ENCODE data around the gene NLE1. TPM values are rescaled to one million over a fixed set of nuclear protein-coding genes. Genes with fewer than 3 reads are reported as not detected.

NLE1 gene
- polyA plus RNA-seq, 1 donor (not counting 4 experiments of a cell fraction or from before 2014, with no cell fraction given) = 13.5 TPM

DNA sequence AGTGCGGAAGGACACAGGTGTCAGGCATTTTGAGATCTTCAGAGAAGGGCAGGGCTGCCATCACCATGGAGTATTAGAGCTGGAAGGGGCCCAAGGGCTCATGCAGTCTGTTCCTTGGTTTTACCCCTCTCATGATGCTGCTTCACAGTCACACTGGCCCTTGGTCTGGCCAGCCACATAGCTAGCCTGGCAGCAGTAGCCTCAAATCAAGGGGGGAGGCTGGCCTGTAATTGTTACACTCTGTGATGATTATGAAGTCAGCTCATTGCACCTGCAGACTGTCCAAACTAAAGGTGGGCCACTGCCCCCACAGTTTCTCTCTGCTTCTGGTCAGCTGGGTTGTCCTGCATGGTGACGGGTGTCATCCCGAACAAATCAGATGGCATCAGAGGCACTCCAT, 20.8 kb downstream of the NLE1 start, which contains the start of gene FNDC8:
FNDC8 (plus strand) TSS at position 301 of the 400 bp plus-strand sequence; CDS start at position 380, 79 bp downstream.
- Histone ChIP-seq H3K36me3 (ENCODE audit: control insufficient read depth in 2 of 2, extremely low read depth in 1 of 2, insufficient read depth in 2 of 2, low read length in 2 of 2) (no peaks in the 10 kb centered on the region), H3K27ac (ENCODE audit: control insufficient read depth, insufficient read depth, low read length) (no peak within 1 kb of the TSS), H2AFZ (ENCODE audit: control insufficient read depth, low read length) (no peak within 1 kb of the TSS), H3K9me1 (ENCODE audit: control insufficient read depth, extremely low read depth, insufficient read depth, low read length) (no peaks in the 10 kb centered on the region), H3K79me2 (ENCODE audit: control insufficient read depth, insufficient read depth, low read length) (no peaks in the 10 kb centered on the region), H3K9ac (ENCODE audit: control insufficient read depth, extremely low read depth, insufficient read depth, low read length) (no peak within 1 kb of the TSS), H4K20me1 (ENCODE audit: control insufficient read depth, extremely low read depth, insufficient read depth, low read length) (no peaks in the 10 kb centered on the region), H3K4me1 (ENCODE audit: control insufficient read depth, extremely low read depth, insufficient read depth, low read length) (peaks cover 10% of the 10 kb centered on the region), H3K9me3 (ENCODE audit: control insufficient read depth, low read depth, low read length) (no peaks in the 10 kb centered on the region), H3K4me2 (ENCODE audit: control insufficient read depth, extremely low read depth, insufficient read depth, low read depth, low read length) (no peak within 1 kb of the TSS), H3K27me3 (ENCODE audit: control insufficient read depth, extremely low read depth, insufficient read depth, low read length) (no peaks in the 10 kb centered on the region), H3K4me3 (ENCODE audit: control insufficient read depth in 2 of 3, extremely low read depth in 1 of 3, insufficient read depth in 2 of 3, low read depth in 1 of 3, low read length in 3 of 3) (no peak within 1 kb of the TSS)
- DNase-seq (ENCODE audit: low read depth, low spot score) = no peak
- FAIRE-seq = no peak
- TF ChIP-seq EZH2 (IDR thresholded peaks at IDR 0.05; ENCODE audit: low read length) = no peak
- TF ChIP-seq, protein P1, sequence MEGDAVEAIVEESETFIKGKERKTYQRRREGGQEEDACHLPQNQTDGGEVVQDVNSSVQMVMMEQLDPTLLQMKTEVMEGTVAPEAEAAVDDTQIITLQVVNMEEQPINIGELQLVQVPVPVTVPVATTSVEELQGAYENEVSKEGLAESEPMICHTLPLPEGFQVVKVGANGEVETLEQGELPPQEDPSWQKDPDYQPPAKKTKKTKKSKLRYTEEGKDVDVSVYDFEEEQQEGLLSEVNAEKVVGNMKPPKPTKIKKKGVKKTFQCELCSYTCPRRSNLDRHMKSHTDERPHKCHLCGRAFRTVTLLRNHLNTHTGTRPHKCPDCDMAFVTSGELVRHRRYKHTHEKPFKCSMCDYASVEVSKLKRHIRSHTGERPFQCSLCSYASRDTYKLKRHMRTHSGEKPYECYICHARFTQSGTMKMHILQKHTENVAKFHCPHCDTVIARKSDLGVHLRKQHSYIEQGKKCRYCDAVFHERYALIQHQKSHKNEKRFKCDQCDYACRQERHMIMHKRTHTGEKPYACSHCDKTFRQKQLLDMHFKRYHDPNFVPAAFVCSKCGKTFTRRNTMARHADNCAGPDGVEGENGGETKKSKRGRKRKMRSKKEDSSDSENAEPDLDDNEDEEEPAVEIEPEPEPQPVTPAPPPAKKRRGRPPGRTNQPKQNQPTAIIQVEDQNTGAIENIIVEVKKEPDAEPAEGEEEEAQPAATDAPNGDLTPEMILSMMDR (optimal IDR thresholded peaks at IDR 0.05 in 1 of 3, IDR thresholded peaks at IDR 0.05 in 1 of 3, conservative IDR thresholded peaks at IDR 0.05 in 1 of 3; ENCODE audit: extremely low read depth in 1 of 3, insufficient read depth in 2 of 3, low read length in 3 of 3) = no peak
- dilution Hi-C loops (cut with MboI; ENCODE audit: extremely low pct_ligation_motif_present, low sequenced_read_pairs) = no loop called here

DNA sequence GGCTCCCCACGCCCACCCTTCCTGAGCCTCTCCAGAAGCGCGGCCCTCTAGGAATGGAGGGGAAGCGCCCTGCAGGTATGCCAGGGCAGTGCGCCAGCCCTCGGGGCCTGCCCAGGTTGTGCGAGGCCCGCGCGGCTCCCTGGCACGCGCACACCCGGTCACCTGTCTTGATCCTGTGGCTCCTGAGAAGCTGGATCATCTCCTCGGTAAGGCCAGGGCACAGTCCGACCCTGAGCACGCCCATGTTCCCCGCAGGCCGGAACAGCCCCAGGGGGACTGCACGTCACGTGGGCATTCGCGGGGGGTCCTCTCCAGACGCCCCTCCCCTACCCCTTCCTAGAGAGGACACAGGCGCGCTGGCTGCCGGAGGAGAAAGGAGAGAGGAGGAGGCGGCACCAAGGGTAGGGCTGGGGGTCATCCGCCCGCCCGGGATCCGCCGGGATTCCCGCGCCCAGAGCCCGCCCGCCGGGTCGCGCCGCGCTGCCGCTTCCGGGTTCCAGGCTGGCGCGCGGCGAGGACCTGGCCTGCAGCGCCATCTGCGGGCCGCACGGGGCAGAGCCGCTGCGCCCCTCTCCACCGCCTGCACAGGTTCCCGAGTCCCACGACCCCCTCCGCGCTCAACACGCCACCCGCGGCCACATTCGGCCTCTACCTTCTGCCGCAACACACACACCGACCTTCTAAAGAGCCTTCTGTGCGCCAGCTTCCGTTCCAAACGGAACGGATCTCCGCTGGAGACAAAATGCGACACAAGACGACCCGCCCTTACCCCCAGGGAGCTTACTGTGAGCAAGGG, 22.5 kb downstream of the NLE1 start, which contains the start of gene RAD51D:
RAD51D (minus strand) TSS at position 491 of the 796 bp plus-strand sequence; CDS start at position 244, 247 bp downstream.
- Histone ChIP-seq H3K27ac (ENCODE audit: control insufficient read depth, insufficient read depth, low read length) (peak within 1 kb of the TSS; percentile 71), H3K4me1 (ENCODE audit: control insufficient read depth, extremely low read depth, insufficient read depth, low read length) (peaks cover 17% of the 10 kb centered on the region), H4K20me1 (ENCODE audit: control insufficient read depth, extremely low read depth, insufficient read depth, low read length) (no peaks in the 10 kb centered on the region), H3K4me3 (ENCODE audit: control insufficient read depth in 2 of 3, extremely low read depth in 1 of 3, insufficient read depth in 2 of 3, low read depth in 1 of 3, low read length in 3 of 3) (peak within 1 kb of the TSS; percentile 58 to 78 (median 77)), H3K36me3 (ENCODE audit: control insufficient read depth in 2 of 2, extremely low read depth in 1 of 2, insufficient read depth in 2 of 2, low read length in 2 of 2) (peaks cover 0 to 3% of the 10 kb centered on the region in 2 experiments), H3K9me3 (ENCODE audit: control insufficient read depth, low read depth, low read length) (no peaks in the 10 kb centered on the region), H2AFZ (ENCODE audit: control insufficient read depth, low read length) (peak within 1 kb of the TSS; percentile 99), H3K79me2 (ENCODE audit: control insufficient read depth, insufficient read depth, low read length) (peaks cover 2% of the 10 kb centered on the region), H3K4me2 (ENCODE audit: control insufficient read depth, extremely low read depth, insufficient read depth, low read depth, low read length) (peak within 1 kb of the TSS; percentile 94), H3K9ac (ENCODE audit: control insufficient read depth, extremely low read depth, insufficient read depth, low read length) (peak within 1 kb of the TSS; percentile 88), H3K27me3 (ENCODE audit: control insufficient read depth, extremely low read depth, insufficient read depth, low read length) (no peaks in the 10 kb centered on the region), H3K9me1 (ENCODE audit: control insufficient read depth, extremely low read depth, insufficient read depth, low read length) (no peaks in the 10 kb centered on the region)
- TF ChIP-seq, protein P1 (optimal IDR thresholded peaks at IDR 0.05 in 1 of 3, IDR thresholded peaks at IDR 0.05 in 1 of 3, conservative IDR thresholded peaks at IDR 0.05 in 1 of 3; ENCODE audit: extremely low read depth in 1 of 3, insufficient read depth in 2 of 3, low read length in 3 of 3) = peak; percentile 64 to 94 (median 85)
- no peak for TF ChIP-seq EZH2 (IDR thresholded peaks at IDR 0.05; ENCODE audit: low read length)
- no peak for FAIRE-seq
- dilution Hi-C loops (cut with MboI; ENCODE audit: extremely low pct_ligation_motif_present, low sequenced_read_pairs) = no loop called here
- no peak for DNase-seq (ENCODE audit: low read depth, low spot score)
